ENCODE measurements around the gene PNO1. TPM values are rescaled to one million over a fixed set of nuclear protein-coding genes. Genes with fewer than 3 reads are reported as not detected.
A peak's percentile ranks its signal among the peaks of the same experiment; 100 is the strongest.
"Not testable (repeated sequence)": the region's sequence is repeated elsewhere in the genome, so short reads cannot be mapped to it uniquely, and the experiment has no call there.

The PNO1 gene
- 1 to 10 TPM; 6.0 to 9.9 TPM for total RNA-seq

DNA sequence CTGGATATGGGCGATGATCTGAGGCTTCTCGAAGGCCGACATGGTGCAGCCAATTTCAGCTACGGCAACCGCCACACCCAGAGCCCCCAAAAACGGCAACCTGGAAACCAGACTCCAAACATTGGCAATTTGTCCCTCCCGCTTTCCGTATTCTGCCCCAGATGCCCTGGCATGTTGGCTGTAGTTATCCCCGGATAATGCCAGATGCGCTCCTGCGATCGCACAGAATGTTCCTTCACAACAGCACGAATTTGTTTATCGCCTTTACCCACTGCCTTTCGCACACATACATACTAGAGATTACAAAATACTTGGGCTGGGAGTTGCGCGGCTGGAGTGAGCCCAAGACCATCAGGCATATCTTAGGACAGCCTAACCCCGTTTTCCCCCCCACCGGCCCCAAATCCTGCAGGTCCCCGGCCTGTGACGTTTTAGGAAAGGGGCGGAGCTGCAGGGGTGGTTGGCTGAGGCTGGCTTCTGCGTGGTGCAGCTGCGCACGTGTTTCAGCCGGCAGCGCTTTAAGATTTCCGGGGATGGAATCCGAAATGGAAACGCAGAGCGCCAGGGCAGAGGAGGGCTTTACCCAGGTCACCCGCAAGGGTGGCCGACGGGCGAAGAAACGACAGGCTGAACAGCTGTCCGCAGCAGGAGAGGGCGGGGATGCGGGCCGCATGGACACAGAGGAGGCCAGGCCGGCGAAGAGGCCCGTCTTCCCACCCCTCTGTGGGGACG is at the start of gene PNO1:
Gene PNO1, plus strand, starts transcription at position 487 of the 732 bp plus-strand sequence. Its CDS starts 47 bp downstream, at position 534.
- Histone ChIP-seq H3K36me3 (no peaks in the 10 kb centered on the region), H3K27ac (peak within 1 kb of the TSS; percentile 85), H3K27me3 (no peaks in the 10 kb centered on the region), H3K4me3 (peak within 1 kb of the TSS; percentile 99), H3K9ac (ENCODE audit: low read depth in 2 of 2, low read length in 2 of 2) (peak within 1 kb of the TSS; percentile 77 to 88), H3K4me1 (peaks cover 6% of the 10 kb centered on the region), H3K9me3 (no peaks in the 10 kb centered on the region)
- TF ChIP-seq, protein P1, sequence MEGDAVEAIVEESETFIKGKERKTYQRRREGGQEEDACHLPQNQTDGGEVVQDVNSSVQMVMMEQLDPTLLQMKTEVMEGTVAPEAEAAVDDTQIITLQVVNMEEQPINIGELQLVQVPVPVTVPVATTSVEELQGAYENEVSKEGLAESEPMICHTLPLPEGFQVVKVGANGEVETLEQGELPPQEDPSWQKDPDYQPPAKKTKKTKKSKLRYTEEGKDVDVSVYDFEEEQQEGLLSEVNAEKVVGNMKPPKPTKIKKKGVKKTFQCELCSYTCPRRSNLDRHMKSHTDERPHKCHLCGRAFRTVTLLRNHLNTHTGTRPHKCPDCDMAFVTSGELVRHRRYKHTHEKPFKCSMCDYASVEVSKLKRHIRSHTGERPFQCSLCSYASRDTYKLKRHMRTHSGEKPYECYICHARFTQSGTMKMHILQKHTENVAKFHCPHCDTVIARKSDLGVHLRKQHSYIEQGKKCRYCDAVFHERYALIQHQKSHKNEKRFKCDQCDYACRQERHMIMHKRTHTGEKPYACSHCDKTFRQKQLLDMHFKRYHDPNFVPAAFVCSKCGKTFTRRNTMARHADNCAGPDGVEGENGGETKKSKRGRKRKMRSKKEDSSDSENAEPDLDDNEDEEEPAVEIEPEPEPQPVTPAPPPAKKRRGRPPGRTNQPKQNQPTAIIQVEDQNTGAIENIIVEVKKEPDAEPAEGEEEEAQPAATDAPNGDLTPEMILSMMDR (IDR thresholded peaks at IDR 0.05): no peak
- intact Hi-C loops (cut with DNase I): no loop called here
- DNase-seq: peak; percentile 97

DNA sequence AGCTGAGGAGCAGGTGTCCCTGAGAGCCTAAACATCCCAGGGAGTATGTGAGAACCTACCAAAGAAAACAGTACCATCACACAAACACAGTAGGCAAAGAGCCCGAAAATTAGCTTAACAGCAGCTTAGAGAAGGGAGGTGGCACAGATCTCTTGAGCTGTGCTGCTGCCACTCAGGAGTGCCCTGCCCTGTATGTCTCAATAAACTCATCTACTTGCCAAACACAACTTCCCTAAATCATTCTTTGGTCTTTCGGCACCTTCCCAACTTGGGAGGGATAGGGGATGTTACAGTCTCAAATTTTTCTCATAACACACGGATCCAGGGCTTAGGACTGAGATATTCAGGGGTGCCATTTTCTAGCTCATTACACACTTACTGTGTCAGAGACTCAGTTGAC is 49.6 kb upstream of the PNO1 start:
- intact Hi-C loops (cut with DNase I): no loop called here
- no peak for DNase-seq
- no peak overlapping the region for H3K4me3 ChIP-seq
- H3K36me3 ChIP-seq: no peaks in the 10 kb centered on the region
- H3K27ac ChIP-seq: no peak overlapping the region
- H3K27me3 ChIP-seq: no peaks in the 10 kb centered on the region
- no peak overlapping the region for H3K9ac ChIP-seq (ENCODE audit: low read depth in 2 of 2, low read length in 2 of 2)
- no peaks in the 10 kb centered on the region for H3K9me3 ChIP-seq
- TF ChIP-seq, protein P1 (IDR thresholded peaks at IDR 0.05): no peak
- H3K4me1 ChIP-seq: no peaks in the 10 kb centered on the region

DNA sequence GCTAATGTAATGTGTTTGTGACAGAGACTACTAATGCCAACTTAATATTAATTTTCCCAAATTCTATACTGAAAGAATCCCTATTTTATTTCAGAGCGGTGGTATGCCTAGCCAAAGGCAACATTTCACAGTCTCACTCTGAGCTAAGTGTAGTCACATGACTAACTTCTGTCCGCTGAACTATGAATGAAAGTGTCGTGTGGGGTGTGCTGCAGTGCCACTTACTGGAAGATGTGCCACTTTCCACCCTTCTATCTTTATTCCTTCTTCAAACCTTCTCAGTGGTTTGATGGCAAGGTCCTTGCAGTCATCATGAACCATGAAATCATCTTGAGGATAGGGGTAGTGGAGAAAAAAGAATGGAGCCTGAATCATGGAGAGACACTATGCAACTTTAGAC is 47.6 kb upstream of the PNO1 start:
- H3K9ac ChIP-seq (ENCODE audit: low read depth in 2 of 2, low read length in 2 of 2): no peak overlapping the region
- H3K27ac ChIP-seq: no peak overlapping the region
- no peaks in the 10 kb centered on the region for H3K27me3 ChIP-seq
- no peaks in the 10 kb centered on the region for H3K9me3 ChIP-seq
- H3K4me1 ChIP-seq: no peaks in the 10 kb centered on the region
- no peak overlapping the region for H3K4me3 ChIP-seq
- no peaks in the 10 kb centered on the region for H3K36me3 ChIP-seq
- no peak for DNase-seq
- intact Hi-C loops (cut with DNase I): no loop called here
- TF ChIP-seq, protein P1 (IDR thresholded peaks at IDR 0.05): no peak

DNA sequence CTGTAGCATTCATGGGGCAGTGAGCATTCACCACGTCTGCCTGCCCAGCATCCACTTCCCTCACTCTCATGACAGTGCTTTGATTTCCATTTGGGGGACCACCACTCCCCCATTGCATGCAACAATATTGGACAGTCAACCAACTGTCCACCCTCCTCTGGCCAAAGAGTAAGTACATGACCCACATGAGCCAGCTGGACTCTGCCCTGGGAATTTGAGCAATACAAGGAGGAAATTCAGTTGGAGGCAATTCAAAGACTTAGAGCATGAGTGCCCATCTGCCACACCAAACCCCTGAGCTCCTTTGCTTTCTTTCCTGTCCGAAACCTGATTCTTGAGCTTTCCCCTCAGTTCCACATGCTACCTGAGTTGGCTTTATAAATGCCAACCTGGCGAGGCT is 41.7 kb upstream of the PNO1 start:
- no peak for DNase-seq
- H3K4me1 ChIP-seq: no peaks in the 10 kb centered on the region
- no peak overlapping the region for H3K27ac ChIP-seq
- no peaks in the 10 kb centered on the region for H3K36me3 ChIP-seq
- intact Hi-C loops (cut with DNase I): no loop called here
- H3K9me3 ChIP-seq: no peaks in the 10 kb centered on the region
- H3K27me3 ChIP-seq: no peaks in the 10 kb centered on the region
- H3K4me3 ChIP-seq: no peak overlapping the region
- TF ChIP-seq, protein P1 (IDR thresholded peaks at IDR 0.05): no peak
- H3K9ac ChIP-seq (ENCODE audit: low read depth in 2 of 2, low read length in 2 of 2): no peak overlapping the region

DNA sequence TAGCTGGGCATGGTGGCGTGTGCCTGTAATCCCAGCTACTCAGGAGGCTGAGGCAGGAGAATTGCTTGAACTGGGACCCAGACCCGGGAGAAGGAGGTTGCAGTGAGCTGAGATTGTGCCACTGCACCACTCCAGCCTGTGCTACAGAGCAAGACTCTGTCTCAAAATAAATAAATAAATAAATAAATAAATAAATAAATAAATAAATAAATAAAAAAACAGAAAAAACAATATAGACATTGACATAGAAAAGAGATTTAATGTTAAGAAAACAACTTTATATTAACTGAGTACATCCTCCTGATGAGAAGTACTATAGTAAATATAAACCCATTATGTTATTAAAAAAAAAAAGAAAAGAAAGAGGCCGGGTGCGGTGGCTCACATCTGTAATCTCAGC is 39.8 kb upstream of the PNO1 start:
- H3K9me3 ChIP-seq; H3K4me1 ChIP-seq; H3K27ac ChIP-seq; H3K36me3 ChIP-seq; H3K4me3 ChIP-seq; H3K27me3 ChIP-seq; intact Hi-C loops (cut with DNase I); DNase-seq; H3K9ac ChIP-seq (ENCODE audit: low read depth in 2 of 2, low read length in 2 of 2): not testable (repeated sequence)

DNA sequence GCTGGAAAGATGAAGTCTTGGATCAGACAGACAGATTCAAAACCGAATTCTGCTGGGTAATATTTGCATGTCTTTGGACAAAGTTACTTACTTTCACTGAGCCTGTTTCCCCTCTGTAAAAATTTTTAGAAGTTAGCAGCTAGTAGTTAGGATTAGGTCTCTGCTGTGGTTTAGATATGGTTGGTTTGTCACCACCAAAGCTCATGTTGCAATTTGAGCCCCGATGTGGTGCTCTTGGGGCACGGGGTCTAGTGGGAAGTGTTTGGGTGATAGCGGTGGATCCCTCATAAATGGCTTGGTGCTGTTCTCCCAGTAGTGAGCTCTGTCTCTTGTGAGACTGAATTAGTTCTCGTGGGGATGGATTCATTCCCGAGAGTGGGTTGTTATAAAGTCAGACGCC is 38.9 kb upstream of the PNO1 start:
- Histone ChIP-seq H3K27ac (no peak overlapping the region), H3K27me3 (no peaks in the 10 kb centered on the region), H3K4me1 (no peaks in the 10 kb centered on the region), H3K9ac (ENCODE audit: low read depth in 2 of 2, low read length in 2 of 2) (no peak overlapping the region), H3K36me3 (no peaks in the 10 kb centered on the region), H3K9me3 (no peaks in the 10 kb centered on the region), H3K4me3 (no peak overlapping the region)
- intact Hi-C loops (cut with DNase I): no loop called here
- DNase-seq: no peak
- TF ChIP-seq, protein P1 (IDR thresholded peaks at IDR 0.05): no peak
